Measurements from ENCODE around the gene MAMLD1. TPM values are rescaled to one million over a fixed set of nuclear protein-coding genes. Genes with fewer than 3 reads are reported as not detected.
"Not testable (repeated sequence)": the region's sequence is repeated elsewhere in the genome, so short reads cannot be mapped to it uniquely, and the experiment has no call there.

MAMLD1 gene
- 21.1 TPM for polyA plus RNA-seq (ENCODE audit: insufficient read length)

- DNase-seq, result peak; percentile 83
These were observed at the start of gene MAMLD1 for GRCh38 chrX:150362599-150363481. MAMLD1 (plus strand) TSS chrX:150363317; CDS start chrX:150445517, 82,200 bp downstream.

GRCh38 chrX:150313514-150313913 lies 49.6 kb upstream of the MAMLD1 start:
- no peak for DNase-seq

- no peak for DNase-seq
These were observed 48.9 kb upstream of the MAMLD1 start for GRCh38 chrX:150314186-150314585.

- no peak for DNase-seq
These were observed 46.6 kb upstream of the MAMLD1 start for GRCh38 chrX:150316564-150316963.

DNA sequence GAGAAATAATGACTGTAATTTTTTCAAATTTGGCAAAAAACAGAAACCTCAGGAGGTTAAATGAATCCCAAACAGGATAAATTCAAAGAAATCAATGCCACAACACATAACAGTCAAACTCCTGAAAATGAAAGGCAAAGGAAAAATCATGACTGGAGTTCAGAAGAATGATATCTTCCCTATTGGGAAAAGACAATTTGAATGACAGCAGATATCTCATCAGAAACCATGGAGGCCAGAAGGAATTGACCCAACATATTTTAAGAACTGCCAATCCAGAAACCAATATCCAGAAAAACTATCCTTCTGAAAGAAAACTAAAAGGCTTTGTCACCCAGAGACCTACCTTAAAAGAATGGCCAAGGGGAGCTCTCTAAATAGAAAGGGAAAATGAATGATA lies 40.1 kb upstream of the MAMLD1 start:
- DNase-seq, result no peak

DNA sequence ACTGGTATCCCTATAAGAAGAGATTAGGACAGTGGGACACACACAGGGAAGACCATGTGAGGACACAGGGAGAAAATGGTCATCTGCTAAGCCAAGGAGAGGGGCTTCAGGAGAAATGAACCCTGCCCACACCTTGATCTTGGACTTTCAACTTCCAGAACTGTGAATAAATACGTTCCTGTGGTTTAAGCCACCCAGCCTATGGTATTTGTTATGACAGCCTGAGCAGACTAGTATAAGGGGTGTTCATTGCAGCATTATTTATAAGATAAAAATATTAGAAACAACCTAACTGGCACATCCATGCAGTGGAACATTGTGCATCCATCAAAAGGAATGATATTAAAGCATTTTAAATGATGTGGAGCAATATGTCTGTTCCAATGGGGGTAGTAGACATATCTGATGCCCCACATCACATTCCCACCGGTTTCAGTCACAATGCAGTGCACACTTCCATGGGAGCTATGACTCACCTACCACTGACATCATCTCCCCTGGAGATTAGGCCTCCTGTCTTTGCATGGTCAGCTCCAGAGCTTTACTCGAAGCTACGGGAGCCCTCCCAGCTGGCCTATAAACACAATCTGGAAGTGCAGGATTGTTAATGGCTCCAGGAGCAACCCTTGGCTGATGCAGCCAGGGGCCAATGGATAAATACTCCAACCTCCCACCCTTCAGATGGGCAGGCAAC lies 38.9 kb upstream of the MAMLD1 start:
- no peak for DNase-seq

DNA sequence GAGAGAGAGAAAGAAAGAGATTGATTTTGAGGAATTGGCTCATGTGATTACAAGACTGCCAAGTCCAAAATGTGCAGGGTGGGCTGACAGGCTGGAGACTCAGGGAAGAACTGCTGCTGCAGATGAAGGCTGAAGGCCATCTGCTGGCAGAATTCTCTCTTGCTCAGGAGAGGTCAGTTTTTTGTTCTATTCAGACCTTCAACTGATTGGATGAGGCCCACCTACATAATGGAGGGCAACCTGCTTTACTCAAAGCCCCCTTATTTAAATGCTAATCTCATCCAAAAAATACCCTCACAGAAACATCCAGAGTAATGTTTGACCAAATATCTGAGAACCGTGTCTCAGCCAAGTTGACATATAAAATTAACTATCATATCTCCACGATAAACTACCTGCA lies 38.2 kb upstream of the MAMLD1 start:
- no peak for DNase-seq

GRCh38 chrX:150326541-150327247 lies 36.4 kb upstream of the MAMLD1 start:
- no peak for DNase-seq

- DNase-seq, result no peak
These were observed 33.8 kb upstream of the MAMLD1 start for GRCh38 chrX:150329282-150329681.

GRCh38 chrX:150329868-150330267 lies 33.2 kb upstream of the MAMLD1 start:
- no peak for DNase-seq

DNA sequence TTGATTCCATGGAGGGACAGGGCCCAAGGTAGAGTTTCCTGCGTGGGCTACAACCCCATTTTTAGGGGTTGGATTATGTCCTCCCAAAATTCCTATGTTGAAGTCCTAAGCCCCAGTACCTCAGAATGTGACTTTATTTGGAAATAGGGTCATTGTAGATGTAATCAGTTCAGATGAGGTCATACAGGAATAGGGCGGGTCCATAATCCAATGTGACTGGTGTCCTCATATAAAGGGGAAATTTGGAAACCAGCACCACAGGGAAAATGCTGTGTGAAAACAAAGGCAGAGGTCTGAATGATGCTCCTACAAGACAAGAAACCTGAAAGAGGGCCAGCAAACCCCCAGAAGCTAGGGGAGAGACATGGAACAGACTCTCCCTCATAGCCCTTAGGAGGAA lies 31.1 kb upstream of the MAMLD1 start:
- no peak for DNase-seq

- DNase-seq, result no peak
These were observed 29.0 kb upstream of the MAMLD1 start for GRCh38 chrX:150334100-150334499.

DNA sequence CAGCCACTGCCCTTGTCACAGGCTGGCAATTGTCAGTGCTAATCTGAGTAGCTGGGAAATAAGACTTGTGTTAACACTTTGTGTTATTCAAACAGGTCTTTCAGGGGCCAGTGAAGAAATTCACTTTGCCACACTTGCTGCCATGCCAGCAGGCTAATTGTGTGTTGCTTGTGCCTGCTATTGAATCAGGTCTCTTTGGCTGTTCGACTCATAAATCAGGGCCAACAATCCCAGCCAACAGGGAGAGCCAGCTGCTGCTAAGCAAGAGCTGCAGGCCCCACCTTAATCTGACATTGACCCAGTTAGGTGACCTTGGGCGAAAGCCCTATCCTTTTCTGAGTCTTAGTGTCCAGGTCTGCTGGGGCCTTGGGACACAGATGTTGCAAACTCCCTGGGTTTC lies 28.1 kb upstream of the MAMLD1 start:
- DNase-seq, result no peak

DNA sequence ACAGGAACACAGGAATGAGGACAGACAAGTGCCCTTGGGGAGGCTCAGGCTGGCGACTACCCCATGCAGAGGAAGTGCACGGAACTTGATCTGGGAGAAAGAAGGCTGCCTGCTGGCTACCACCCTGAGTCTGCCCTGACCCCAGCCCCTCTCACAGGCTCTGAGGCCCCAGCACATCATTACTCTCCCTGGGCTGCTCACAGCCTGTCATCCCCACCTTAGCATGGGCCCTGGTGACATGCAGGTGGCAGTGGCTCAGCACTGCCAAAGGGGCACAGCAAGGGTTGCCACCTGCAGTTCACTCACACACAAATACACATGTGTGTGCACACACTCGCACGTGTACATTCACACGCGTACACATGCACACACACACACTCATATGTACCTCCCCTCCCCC lies 26.1 kb upstream of the MAMLD1 start:
- DNase-seq, result no peak

DNA sequence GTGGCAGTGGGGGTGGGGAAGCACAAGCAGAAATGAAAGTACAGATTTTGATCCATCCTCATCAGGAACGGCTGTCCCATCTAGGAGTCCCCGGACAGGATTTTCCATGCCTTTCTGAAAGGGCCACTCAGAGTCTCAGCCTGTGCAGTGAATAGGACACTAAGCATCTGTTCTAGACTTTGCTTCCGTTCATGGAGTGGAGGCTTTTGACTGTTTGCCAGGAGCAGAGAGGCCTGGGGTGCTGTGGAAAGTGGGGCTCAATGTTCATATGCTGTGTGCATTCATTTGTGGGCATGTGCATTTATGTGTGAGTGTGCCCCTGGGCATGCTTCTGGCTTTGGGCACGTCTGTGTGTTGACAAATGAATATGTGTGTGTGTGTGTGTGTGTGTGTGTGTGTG lies 25.6 kb upstream of the MAMLD1 start:
- no peak for DNase-seq

- DNase-seq, result no peak
These were observed 24.5 kb upstream of the MAMLD1 start for GRCh38 chrX:150338615-150339014.

DNA sequence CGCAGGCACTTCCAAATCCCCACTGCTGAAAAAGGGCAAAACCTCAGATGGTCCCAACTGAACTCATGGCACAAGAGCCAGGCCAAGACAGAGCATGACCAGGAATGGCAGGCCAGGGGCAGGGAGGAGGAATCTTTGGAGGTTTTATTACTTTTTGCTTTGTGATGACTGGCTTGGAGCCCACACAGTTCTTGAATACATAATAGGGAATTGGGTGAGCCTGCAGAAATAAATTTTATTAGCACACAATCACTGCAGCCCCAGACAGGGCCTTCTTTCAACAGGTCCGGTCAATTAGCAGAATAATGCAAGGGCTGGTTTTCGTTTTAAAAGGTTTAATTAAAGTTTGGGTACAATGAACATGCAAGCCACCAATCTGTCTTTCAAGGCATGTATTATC lies 23.4 kb upstream of the MAMLD1 start:
- no peak for DNase-seq

GRCh38 chrX:150340326-150340725 lies 22.8 kb upstream of the MAMLD1 start:
- DNase-seq, result not testable (repeated sequence)

GRCh38 chrX:150347471-150347870 lies 15.6 kb upstream of the MAMLD1 start:
- DNase-seq, result no peak

DNA sequence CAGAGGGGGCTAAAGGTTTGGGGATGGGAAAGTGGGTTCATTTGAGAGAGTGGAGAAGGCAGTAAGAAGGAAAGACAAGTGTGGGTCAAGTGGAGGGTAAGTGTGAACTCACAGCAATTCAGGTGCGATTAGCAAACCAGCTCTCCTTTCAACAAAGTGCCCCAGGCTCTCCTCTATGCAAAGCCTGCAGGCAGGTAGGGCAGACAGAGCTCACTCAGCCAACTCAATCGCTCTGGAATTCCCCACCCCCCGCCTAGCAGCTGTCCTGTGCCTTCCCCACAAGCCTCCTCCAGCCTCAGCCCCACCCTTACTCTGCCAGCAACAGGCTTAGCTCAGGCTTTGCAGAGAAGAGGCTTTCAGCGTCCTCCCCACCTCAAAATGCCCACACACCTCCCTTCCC lies 14.8 kb upstream of the MAMLD1 start:
- DNase-seq, result no peak

- DNase-seq, result no peak
These were observed 11.0 kb upstream of the MAMLD1 start for GRCh38 chrX:150352114-150352513.

DNA sequence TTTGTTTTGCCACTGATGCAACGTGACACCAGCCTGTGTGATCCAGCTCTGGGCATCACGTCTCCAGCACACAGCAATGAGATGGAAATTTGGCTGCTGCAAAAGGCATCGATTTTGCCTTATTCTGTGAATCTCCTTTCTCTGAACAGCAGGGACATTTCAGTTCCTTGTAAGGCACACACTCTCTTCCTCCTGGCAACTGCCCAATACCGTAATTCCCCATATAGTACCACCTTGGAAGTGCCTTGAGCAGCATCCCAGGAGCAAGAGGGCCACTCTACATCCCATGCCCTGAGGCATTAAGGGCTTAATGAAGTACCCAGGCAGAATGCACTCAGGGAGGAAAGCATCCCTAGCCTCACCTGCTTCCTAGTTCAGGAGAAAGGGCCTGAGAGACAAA lies 10.5 kb upstream of the MAMLD1 start:
- DNase-seq, result no peak

- DNase-seq, result no peak
These were observed 7.2 kb upstream of the MAMLD1 start for GRCh38 chrX:150355913-150356312.

All from hindlimb muscle (tissue), 1 donor.